Lung (tissue), 12 donors: ENCODE measurements around the gene PGP. TPM values are rescaled to one million over a fixed set of nuclear protein-coding genes. Genes with fewer than 3 reads are reported as not detected.

Source experiments
- ATAC-seq: fragments of 200-7000 bp; cut with Tn5 transposase; one replicate; pipeline ENCODE4 v1.9.1; 2020; ENCODE audit warnings: moderate number of reproducible peaks; ENCODE audit not compliant: insufficient read depth, low FRiP score
- DNase-seq, 3 donors: peaks; one replicate each; pipeline ENCODE4 v3.0.0-alpha.2; 2013 to 2017
- H3K27ac ChIP-seq, 2 donors: one replicate each; pipeline ENCODE4 v1.5.1; 2013; ENCODE audit warnings: mild to moderate bottlenecking in 2 of 2, moderate library complexity in 2 of 2, control low read depth in 1 of 2, inconsistent platforms in 1 of 2, low read depth in 1 of 2, low read length in 1 of 2
- H3K27me3 ChIP-seq, 3 donors: one replicate each; pipeline ENCODE4 v1.5.1; 2013; ENCODE audit warnings: low read length in 2 of 3; ENCODE audit not compliant: control insufficient read depth in 3 of 3, insufficient read depth in 3 of 3
- H3K36me3 ChIP-seq, 4 donors: one replicate each; pipeline ENCODE4 v1.5.1; 2013; ENCODE audit warnings: low read length in 4 of 4, mild to moderate bottlenecking in 1 of 4, moderate library complexity in 1 of 4; ENCODE audit not compliant: control insufficient read depth in 4 of 4, insufficient read depth in 4 of 4
- H3K4me1 ChIP-seq, 5 donors: one replicate each; pipeline ENCODE4 v1.5.1; 2013; ENCODE audit warnings: low read length in 5 of 5, mild to moderate bottlenecking in 2 of 5, moderate library complexity in 1 of 5; ENCODE audit not compliant: control insufficient read depth in 5 of 5, insufficient read depth in 5 of 5
- H3K4me3 ChIP-seq: one replicate; pipeline ENCODE4 v1.5.1; 2013; ENCODE audit warnings: mild to moderate bottlenecking, control low read depth, moderate library complexity
- H3K9ac ChIP-seq, 2 donors: one replicate each; pipeline ENCODE4 v1.5.1; 2013; ENCODE audit warnings: low read length in 2 of 2, control low read depth in 1 of 2; ENCODE audit not compliant: insufficient read depth in 1 of 2
- H3K9me3 ChIP-seq, 4 donors: one replicate each; pipeline ENCODE4 v1.5.1; 2013; ENCODE audit warnings: low read length in 3 of 4, mild to moderate bottlenecking in 1 of 4, moderate library complexity in 1 of 4; ENCODE audit not compliant: control insufficient read depth in 4 of 4, insufficient read depth in 3 of 4
- CTCF ChIP-seq: IDR thresholded peaks from 2 replicates; pipeline ENCODE4 v1.5.1; 2012; ENCODE audit warnings: mild to moderate bottlenecking; ENCODE audit errors: control extremely low read depth, extremely low read depth
- WGBS, 2 donors: extraction: QIAGEN DNeasy Blood & Tissue Kit; methylation state at CpG; one replicate each; pipeline ENCODE4 v1.1.7; 2013; 5-methylcytosine and 5-hydroxymethylcytosine counted together
- polyA plus RNA-seq, 2 donors: library from polyadenylated mRNA; stranded (reverse); fragments of 200-250 nt; gene quantifications; one replicate each; pipeline ENCODE4 v1.2.1, GENCODE V29; 2013
- total RNA-seq, 2 donors: library from RNA; depleted of rRNA in 1 of 2; stranded (reverse); fragments of >200 nt in 1 of 2; gene quantifications; one replicate each; pipeline ENCODE4 v1.2.1, GENCODE V29; 2014 to 2021
- donor health status: control.
- donor health status: control.
- donor health status: Bipolar disorder and iron deficiency.
- donor health status: healthy.
- donor health status: DM: yes; HTN: yes; CAD: no.

PGP gene
- total and polyA plus RNA-seq, 4 donors: 3.8 to 20.9 (median 13.7) TPM

- Histone ChIP-seq H3K27ac (no peak overlapping the region), H3K4me3 (no peak overlapping the region), H3K9me3 (no peaks in the 10 kb centered on the region), H3K27me3 (peaks cover 0 to 42% (median 21%) of the 10 kb centered on the region in 3 donors), H3K9ac (no peak overlapping the region), H3K4me1 (peaks cover 0 to 8% (median 4%) of the 10 kb centered on the region in 5 donors), H3K36me3 (no peaks in the 10 kb centered on the region)
- DNase-seq: no peak
- no peak for ATAC-seq
- TF ChIP-seq CTCF: no peak
- WGBS, 2 donors: 78 to 80% methylated on average over 5 of the region's 5 CpGs
Measured at GRCh38 chr16:2199095-2199494, 15.5 kb downstream of the PGP start.

- TF ChIP-seq CTCF: no peak
- Histone ChIP-seq H3K4me1 (peaks cover 0 to 8% (median 4%) of the 10 kb centered on the region in 5 donors), H3K4me3 (no peak overlapping the region), H3K9me3 (no peaks in the 10 kb centered on the region), H3K36me3 (no peaks in the 10 kb centered on the region), H3K27me3 (peaks cover 0 to 47% (median 21%) of the 10 kb centered on the region in 3 donors), H3K9ac (no peak overlapping the region), H3K27ac (no peak overlapping the region)
- DNase-seq (no peak), ATAC-seq (no peak)
- WGBS, 2 donors: 70 to 75% methylated on average over 4 of the region's 4 CpGs
Measured at GRCh38 chr16:2198283-2198682, 16.4 kb downstream of the PGP start.

GRCh38 chr16:2197765-2198164, 16.9 kb downstream of the PGP start:
- DNase-seq: no peak
- no peak overlapping the region for H3K27ac ChIP-seq
- no peaks in the 10 kb centered on the region for H3K36me3 ChIP-seq
- H3K9me3 ChIP-seq: no peaks in the 10 kb centered on the region
- H3K4me3 ChIP-seq: no peak overlapping the region
- TF ChIP-seq CTCF: no peak
- WGBS, 2 donors: 85% methylated on average over 6 of the region's 6 CpGs
- no peak for ATAC-seq
- H3K9ac ChIP-seq: no peak overlapping the region
- H3K4me1 ChIP-seq: peaks cover 0 to 8% (median 4%) of the 10 kb centered on the region in 5 donors
- peaks cover 0 to 47% (median 21%) of the 10 kb centered on the region in 3 donors for H3K27me3 ChIP-seq

- H3K9me3 ChIP-seq: no peaks in the 10 kb centered on the region
- H3K36me3 ChIP-seq: no peaks in the 10 kb centered on the region
- TF ChIP-seq CTCF: no peak
- H3K4me1 ChIP-seq: peaks cover 0 to 8% (median 4%) of the 10 kb centered on the region in 5 donors
- H3K27me3 ChIP-seq: peaks cover 0 to 47% (median 21%) of the 10 kb centered on the region in 3 donors
- DNase-seq: no peak
- no peak overlapping the region for H3K27ac ChIP-seq
- no peak for ATAC-seq
- no peak overlapping the region for H3K9ac ChIP-seq
- 25 to 30% methylated on average over 22 to 32 of the region's 32 CpGs for WGBS, 2 donors
- H3K4me3 ChIP-seq: no peak overlapping the region
Measured at GRCh38 chr16:2196981-2197511, 17.6 kb downstream of the PGP start.
